AG09309 (cell line): ENCODE data around the gene GRAMD1A.

Experiments used
- DNase-seq: peaks from one replicate; pipeline ENCODE4 v3.0.0-alpha.2; 2010; ENCODE audit warnings: low read depth
- H3K4me3 ChIP-seq: 2 replicates; pipeline ENCODE4 v1.5.1; 2011; ENCODE audit warnings: mild to moderate bottlenecking, low read depth, low read length, moderate library complexity; ENCODE audit not compliant: control insufficient read depth
- CTCF ChIP-seq: IDR thresholded peaks from 2 replicates; pipeline ENCODE4 v1.5.1; 2011; ENCODE audit warnings: mild to moderate bottlenecking, low read depth, low read length, inconsistent platforms; ENCODE audit not compliant: insufficient read depth, control insufficient read depth; ENCODE audit errors: missing control alignments

The GRAMD1A gene

GRCh38 chr19:34982275-34982674, 17.8 kb upstream of the GRAMD1A start:
- H3K4me3 ChIP-seq: no peak overlapping the region
- TF ChIP-seq CTCF: no peak
- no peak for DNase-seq

- no peak for DNase-seq
- H3K4me3 ChIP-seq: no peak overlapping the region
- no peak for TF ChIP-seq CTCF
These were observed 16.3 kb upstream of the GRAMD1A start for GRCh38 chr19:34983786-34984185.

GRCh38 chr19:34984287-34984686, 15.8 kb upstream of the GRAMD1A start:
- no peak for DNase-seq
- no peak overlapping the region for H3K4me3 ChIP-seq
- TF ChIP-seq CTCF: no peak

- TF ChIP-seq CTCF: no peak
- DNase-seq: no peak
- H3K4me3 ChIP-seq: no peak overlapping the region
These were observed 14.7 kb upstream of the GRAMD1A start for GRCh38 chr19:34985249-34986022.

- DNase-seq: no peak
- no peak overlapping the region for H3K4me3 ChIP-seq
- no peak for TF ChIP-seq CTCF
These were observed 12.0 kb upstream of the GRAMD1A start for GRCh38 chr19:34988119-34988518.

GRCh38 chr19:34989298-34989697, 10.8 kb upstream of the GRAMD1A start:
- DNase-seq: no peak
- no peak overlapping the region for H3K4me3 ChIP-seq
- TF ChIP-seq CTCF: no peak
